OCI-LY7 (cell line): ENCODE measurements around the gene ENPP7. TPM values are rescaled to one million over a fixed set of nuclear protein-coding genes. Genes with fewer than 3 reads are reported as not detected.
"Not testable (repeated sequence)": the region's sequence is repeated elsewhere in the genome, so short reads cannot be mapped to it uniquely, and the experiment has no call there.

Experiments used
- BruUV-seq: library from RNA; stranded (reverse); fragments of 400-500 nt; replicated peaks from 2 replicates; lab custom pipeline; 2021; lab: Mats Ljungman, UMichigan
- CTCF ChIA-PET: fragments of 300-600 bp; sonication (Branson Sonifier 250); formaldehyde crosslinking; loops from one replicate; lab custom pipeline; 2022; ENCODE audit warnings: antibody characterized with exemption; ENCODE audit not compliant: unreplicated experiment; lab: Charles Lee
- POLR2A ChIA-PET: fragments of 300-600 bp; sonication (Branson Sonifier 250); formaldehyde crosslinking; loops from one replicate; lab custom pipeline; 2022; ENCODE audit warnings: antibody characterized with exemption; lab: Charles Lee
- DNase-seq: peaks from one replicate; pipeline ENCODE4 v3.0.0-alpha.2; 2015; ENCODE audit warnings: low spot score
- H2AFZ ChIP-seq: fragments of 200-600 bp; sonication (generic), shearing (Covaris generic); 2 replicates; pipeline ENCODE4 v1.6.1; 2014; ENCODE audit warnings: mild to moderate bottlenecking, antibody characterized with exemption, low read length, moderate library complexity
- H3K27ac ChIP-seq: fragments of 200-600 bp; sonication (generic); 2 replicates; pipeline ENCODE4 v1.5.1; 2014; ENCODE audit warnings: mixed run types, low read depth, mild to moderate bottlenecking, moderate library complexity, low read length, inconsistent platforms; ENCODE audit not compliant: poor library complexity, severe bottlenecking
- H3K36me3 ChIP-seq: fragments of 200-600 bp; sonication (generic); 2 replicates; pipeline ENCODE4 v1.6.1; 2014; ENCODE audit warnings: mild to moderate bottlenecking, antibody characterized with exemption, low read length, moderate library complexity, mixed read lengths; ENCODE audit not compliant: insufficient read depth
- H3K4me1 ChIP-seq: fragments of 200-600 bp; sonication (generic); 2 replicates; pipeline ENCODE4 v1.5.1; 2014; ENCODE audit warnings: mild to moderate bottlenecking, low read length; ENCODE audit not compliant: insufficient read depth, poor library complexity, severe bottlenecking
- H3K4me2 ChIP-seq: fragments of 200-600 bp; sonication (generic); 2 replicates; pipeline ENCODE4 v1.6.1; 2014; ENCODE audit warnings: mild to moderate bottlenecking, low read length
- H3K4me3 ChIP-seq: fragments of 200-600 bp; sonication (generic); 2 replicates; pipeline ENCODE4 v1.5.1; 2014; ENCODE audit warnings: mild to moderate bottlenecking, low read depth, low read length; ENCODE audit not compliant: poor library complexity, severe bottlenecking
- H3K79me2 ChIP-seq: fragments of 200-600 bp; sonication (generic); 2 replicates; pipeline ENCODE4 v1.6.1; 2016; ENCODE audit warnings: low read depth, mild to moderate bottlenecking, low read length, moderate library complexity, mixed read lengths; ENCODE audit not compliant: insufficient read depth
- H3K9me2 ChIP-seq: fragments of 200-600 bp; sonication (generic); 2 replicates; pipeline ENCODE4 v1.6.1; 2016; ENCODE audit warnings: mild to moderate bottlenecking, low read length, mixed read lengths; ENCODE audit not compliant: insufficient read depth
- H3K9me3 ChIP-seq: fragments of 200-600 bp; sonication (generic); 2 replicates; pipeline ENCODE4 v1.6.1; 2014; ENCODE audit warnings: mild to moderate bottlenecking, mixed run types, low read length, mixed read lengths
- H4K20me1 ChIP-seq: fragments of 200-600 bp; sonication (generic); 2 replicates; pipeline ENCODE4 v1.6.1; 2014; ENCODE audit warnings: mild to moderate bottlenecking, antibody characterized with exemption, low read length, moderate library complexity, mixed read lengths; ENCODE audit not compliant: insufficient read depth
- EZH2phosphoT487 ChIP-seq: fragments of 200-600 bp; sonication (generic); IDR thresholded peaks from 2 replicates; pipeline ENCODE4 v1.6.1; 2018; ENCODE audit warnings: low read depth, borderline replicate concordance, mild to moderate bottlenecking, mixed run types, antibody characterized with exemption, low read length, moderate library complexity, mixed read lengths
- intact Hi-C: fragments of 100-400 bp; cut with micrococcal nuclease; formaldehyde crosslinking; loops from one replicate; pipeline ENCODE4 v1.10.0; 2022; ENCODE audit not compliant: unreplicated experiment
- total RNA-seq, 2 experiments: library from RNA; depleted of rRNA in 1 of 2; stranded (reverse); fragments of >200 nt in 1 of 2; shearing (Covaris generic) in 1 of 2; gene quantifications; 2 replicates each; pipeline ENCODE4 v1.2.3, GENCODE V29; 2014 to 2022
- TF ChIP-seq, protein P1 (sequence below): fragments of 200-600 bp; sonication (generic); conservative IDR thresholded peaks from 2 replicates; pipeline ENCODE4 v1.5.1; 2014; ENCODE audit warnings: mild to moderate bottlenecking, antibody characterized with exemption, low read length, moderate library complexity, mixed read lengths

Gene ENPP7
- total RNA-seq, 2 experiments from 2014 or later: 0.28 to 0.42 TPM

DNA sequence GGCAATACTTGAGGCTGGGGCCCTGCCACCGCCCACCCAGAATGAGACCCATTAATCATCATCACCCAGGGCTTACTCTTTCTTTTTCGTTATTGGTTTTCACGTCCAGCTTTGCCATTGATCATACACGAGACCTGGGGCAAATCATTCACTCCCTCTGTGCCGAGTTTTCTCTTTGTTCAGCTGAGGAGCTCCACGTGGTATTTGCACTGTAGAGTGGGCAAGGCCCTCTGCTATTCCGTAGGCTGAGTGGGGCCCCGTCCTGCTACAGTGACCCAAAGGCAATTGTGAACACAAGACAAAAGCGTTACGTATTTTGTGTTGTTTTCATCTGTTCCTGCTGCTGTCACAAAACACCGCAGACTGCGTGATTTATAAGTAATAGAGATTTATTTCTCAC lies 23.6 kb downstream of the ENPP7 start:
- TF ChIP-seq, protein P1, sequence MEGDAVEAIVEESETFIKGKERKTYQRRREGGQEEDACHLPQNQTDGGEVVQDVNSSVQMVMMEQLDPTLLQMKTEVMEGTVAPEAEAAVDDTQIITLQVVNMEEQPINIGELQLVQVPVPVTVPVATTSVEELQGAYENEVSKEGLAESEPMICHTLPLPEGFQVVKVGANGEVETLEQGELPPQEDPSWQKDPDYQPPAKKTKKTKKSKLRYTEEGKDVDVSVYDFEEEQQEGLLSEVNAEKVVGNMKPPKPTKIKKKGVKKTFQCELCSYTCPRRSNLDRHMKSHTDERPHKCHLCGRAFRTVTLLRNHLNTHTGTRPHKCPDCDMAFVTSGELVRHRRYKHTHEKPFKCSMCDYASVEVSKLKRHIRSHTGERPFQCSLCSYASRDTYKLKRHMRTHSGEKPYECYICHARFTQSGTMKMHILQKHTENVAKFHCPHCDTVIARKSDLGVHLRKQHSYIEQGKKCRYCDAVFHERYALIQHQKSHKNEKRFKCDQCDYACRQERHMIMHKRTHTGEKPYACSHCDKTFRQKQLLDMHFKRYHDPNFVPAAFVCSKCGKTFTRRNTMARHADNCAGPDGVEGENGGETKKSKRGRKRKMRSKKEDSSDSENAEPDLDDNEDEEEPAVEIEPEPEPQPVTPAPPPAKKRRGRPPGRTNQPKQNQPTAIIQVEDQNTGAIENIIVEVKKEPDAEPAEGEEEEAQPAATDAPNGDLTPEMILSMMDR: no peak
- TF ChIP-seq EZH2phosphoT487: no peak
- Histone ChIP-seq H3K9me3 (no peaks in the 10 kb centered on the region), H2AFZ (no peak overlapping the region), H3K36me3 (no peaks in the 10 kb centered on the region), H3K4me2 (no peak overlapping the region), H3K4me3 (no peak overlapping the region), H3K9me2 (no peaks in the 10 kb centered on the region), H3K4me1 (no peaks in the 10 kb centered on the region), H4K20me1 (no peaks in the 10 kb centered on the region), H3K79me2 (no peaks in the 10 kb centered on the region), H3K27ac (no peak overlapping the region)
- no TSS peak for BruUV-seq
- ChIA-PET POLR2A (no interaction called here), CTCF (no interaction called here)
- intact Hi-C loops: no loop called here
- DNase-seq: no peak

DNA sequence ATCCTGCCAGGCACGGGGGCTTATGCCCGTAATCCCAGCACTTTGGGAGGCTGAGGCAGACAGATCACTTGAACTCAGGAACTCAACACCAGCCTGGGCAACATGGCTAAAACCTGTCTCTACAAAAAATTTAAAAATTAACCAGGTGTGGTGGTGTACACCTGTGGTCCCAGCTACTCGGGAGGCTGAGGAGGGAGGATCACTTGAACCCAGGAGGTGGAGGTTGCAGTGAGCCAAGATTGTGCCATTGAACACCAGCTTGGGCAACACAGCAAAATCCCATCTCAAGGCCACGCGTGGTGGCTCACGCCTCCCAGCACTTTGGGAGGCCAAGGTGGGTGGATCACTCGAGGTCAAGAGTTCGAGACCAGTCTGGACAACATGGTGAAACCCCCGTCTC lies 24.2 kb downstream of the ENPP7 start:
- intact Hi-C loops, H3K36me3 ChIP-seq, H4K20me1 ChIP-seq, H3K79me2 ChIP-seq, H2AFZ ChIP-seq, CTCF ChIA-PET, POLR2A ChIA-PET, H3K4me2 ChIP-seq, H3K9me2 ChIP-seq, H3K4me3 ChIP-seq, H3K27ac ChIP-seq, BruUV-seq, H3K4me1 ChIP-seq, H3K9me3 ChIP-seq, DNase-seq: not testable (repeated sequence)

DNA sequence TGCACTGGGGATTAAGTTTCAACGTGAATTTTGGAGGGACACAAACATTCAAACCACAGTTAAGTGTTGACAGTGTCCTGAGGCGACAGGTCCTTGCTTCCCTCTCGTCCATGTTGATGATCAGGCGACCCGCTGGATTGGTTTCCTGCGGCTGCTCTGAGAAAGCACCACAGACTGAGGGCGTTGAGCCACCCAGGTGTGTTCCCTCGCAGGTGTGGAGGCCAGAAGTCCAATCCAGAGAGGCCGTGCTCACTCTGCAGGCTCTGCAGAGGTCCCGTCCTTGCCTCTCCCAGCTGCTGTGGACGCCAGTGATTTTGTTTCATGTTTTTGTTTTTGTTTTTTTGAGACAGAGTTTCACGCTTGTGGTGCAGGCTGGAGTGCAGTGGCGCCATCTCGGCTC lies 24.8 kb downstream of the ENPP7 start:
- Histone ChIP-seq H3K9me2 (no peaks in the 10 kb centered on the region), H3K4me3 (no peak overlapping the region), H3K9me3 (no peaks in the 10 kb centered on the region), H3K4me1 (no peaks in the 10 kb centered on the region), H3K27ac (no peak overlapping the region), H2AFZ (no peak overlapping the region), H4K20me1 (no peaks in the 10 kb centered on the region), H3K79me2 (no peaks in the 10 kb centered on the region), H3K36me3 (no peaks in the 10 kb centered on the region), H3K4me2 (no peak overlapping the region)
- POLR2A ChIA-PET: no interaction called here
- BruUV-seq: no TSS peak
- intact Hi-C loops: no loop called here
- CTCF ChIA-PET: no interaction called here
- no peak for TF ChIP-seq EZH2phosphoT487
- TF ChIP-seq, protein P1: no peak
- no peak for DNase-seq
